Upper lobe of left lung (tissue), 6 donors: Measurements from ENCODE around the gene FYN. TPM values are rescaled to one million over a fixed set of nuclear protein-coding genes. Genes with fewer than 3 reads are reported as not detected.
A peak's percentile ranks its signal among the peaks of the same experiment; 100 is the strongest.

Source experiments
- ATAC-seq, 2 donors: fragments of 200-7000 bp; cut with Tn5 transposase; one replicate each; pipeline ENCODE4 v1.9.1; 2022; ENCODE audit warnings: mild to moderate bottlenecking in 2 of 2, moderate library complexity in 2 of 2; ENCODE audit not compliant: low FRiP score in 2 of 2
- DNase-seq, 2 donors: peaks; one replicate each; pipeline ENCODE4 v3.0.0-alpha.2; 2019 to 2020
- H3K27ac ChIP-seq, 4 donors: fragments of 200-600 bp; sonication (generic); one replicate each; pipeline ENCODE4 v1.5.1; 2016 to 2019
- H3K27me3 ChIP-seq, 4 donors: fragments of 200-600 bp; sonication (generic); one replicate each; pipeline ENCODE4 v1.5.1; 2017 to 2019
- H3K36me3 ChIP-seq, 4 donors: fragments of 200-600 bp; sonication (generic); one replicate each; pipeline ENCODE4 v1.5.1; 2016 to 2019
- H3K4me1 ChIP-seq, 4 donors: fragments of 200-600 bp; sonication (generic); one replicate each; pipeline ENCODE4 v1.5.1; 2018 to 2019
- H3K4me3 ChIP-seq, 4 donors: fragments of 200-600 bp; sonication (generic); one replicate each; pipeline ENCODE4 v1.5.1; 2017 to 2019; ENCODE audit warnings: mild to moderate bottlenecking in 2 of 4, moderate library complexity in 1 of 4
- H3K9me3 ChIP-seq, 4 donors: fragments of 200-600 bp; sonication (generic); one replicate each; pipeline ENCODE4 v1.5.1; 2018 to 2019
- EP300 ChIP-seq, 4 donors: sonication (generic); formaldehyde crosslinking; IDR thresholded peaks; one replicate each; pipeline ENCODE4 v1.5.1; 2017; ENCODE audit warnings: antibody characterized with exemption in 4 of 4, control low read depth in 2 of 4
- POLR2A ChIP-seq, 4 donors: fragments of 450-650 bp; IDR thresholded peaks; one replicate each; pipeline ENCODE4 v1.5.1; 2016 to 2017; ENCODE audit warnings: antibody characterized with exemption in 4 of 4, mild to moderate bottlenecking in 2 of 4
- POLR2AphosphoS5 ChIP-seq, 2 donors: sonication (generic); formaldehyde crosslinking; IDR thresholded peaks; one replicate each; pipeline ENCODE4 v1.5.1; 2017; ENCODE audit warnings: antibody characterized with exemption in 2 of 2
- WGBS, 2 donors: methylation state at CpG; one replicate each; pipeline ENCODE4 v1.1.5; 2017 to 2018; 5-methylcytosine and 5-hydroxymethylcytosine counted together
- total RNA-seq, 6 donors: library from RNA; depleted of rRNA in 4 of 6; stranded (reverse); fragments of >200 nt in 4 of 6; gene quantifications; one replicate each; pipeline versions ENCODE4 v1.1.0 to v1.2.1, GENCODE V29; 2016 to 2021
- TF ChIP-seq, protein P1 (sequence below), 6 experiments: fragments of 450-650 bp in 4 of 6; fragments of 200-600 bp in 2 of 6; sonication (generic) in 2 of 6; IDR thresholded peaks; one replicate each; pipeline ENCODE4 v1.5.1; 2016 to 2019; ENCODE audit warnings: antibody characterized with exemption in 6 of 6
- donor health status: DM: no; HTN: no; CAD: no; lungs with moderate emphysema.
- donor health status: DM: no; HTN: yes; CAD: no; lungs with severe emphysema.

FYN gene
- total RNA-seq, 6 donors from 2014 or later, result 69.1 to 181 (median 113) TPM

DNA sequence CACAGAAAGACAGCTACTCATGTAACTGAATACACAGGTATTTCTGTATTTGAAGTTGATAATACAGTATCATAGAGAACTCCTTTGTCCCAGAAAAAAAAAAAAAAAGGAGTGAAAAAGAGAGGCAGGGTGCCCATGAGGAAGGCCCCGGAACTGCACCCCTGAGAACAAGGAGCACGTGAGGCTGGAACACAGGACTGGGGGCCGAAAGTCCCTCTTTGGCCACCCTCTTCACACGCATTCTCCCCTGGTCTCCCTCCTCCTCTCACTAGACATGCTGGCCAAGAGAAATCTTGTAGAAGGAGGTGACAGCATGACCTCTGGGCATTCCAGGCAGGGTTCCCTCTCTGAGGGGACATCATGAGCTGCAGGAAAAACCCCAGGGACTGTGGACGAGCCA is 204.8 kb downstream of the FYN start:
- peak overlapping the region in 2 of 4 donors; percentile 3 to 57 for H3K27ac ChIP-seq
- WGBS, 2 donors, result 73 to 77% methylated on average over 5 of the region's 5 CpGs

DNA sequence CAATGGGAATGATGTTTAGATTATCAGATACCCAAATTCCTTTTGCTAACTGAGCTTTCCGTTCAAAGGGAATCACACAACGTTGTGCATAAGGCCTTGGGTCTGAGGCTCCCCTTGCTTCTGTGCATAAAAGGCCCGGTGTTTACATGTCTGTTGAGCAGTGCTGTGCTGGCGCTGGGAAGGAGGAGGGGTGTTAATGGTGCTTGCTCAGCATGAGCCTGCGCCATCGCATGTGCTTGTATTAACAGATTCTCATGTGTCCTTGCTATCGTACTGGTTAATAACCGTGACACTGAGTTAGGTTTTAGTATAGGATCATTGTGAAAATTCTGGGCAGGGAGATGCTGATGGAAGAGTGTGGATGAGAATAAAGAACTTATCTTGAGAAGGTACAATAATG is 205.3 kb downstream of the FYN start:
- Histone ChIP-seq H3K27ac (peak overlapping the region in 2 of 4 donors; percentile 3 to 57), H3K4me3 (no peak overlapping the region), H3K9me3 (no peaks in the 10 kb centered on the region), H3K36me3 (peaks cover 0 to 40% (median 5%) of the 10 kb centered on the region in 4 donors), H3K27me3 (no peaks in the 10 kb centered on the region), H3K4me1 (peaks cover 28 to 35% (median 33%) of the 10 kb centered on the region in 4 donors)
- DNase-seq (no peak), ATAC-seq (no peak)
- no peak for TF ChIP-seq POLR2AphosphoS5 (IDR thresholded peaks at IDR 0.05)
- TF ChIP-seq, protein P1, sequence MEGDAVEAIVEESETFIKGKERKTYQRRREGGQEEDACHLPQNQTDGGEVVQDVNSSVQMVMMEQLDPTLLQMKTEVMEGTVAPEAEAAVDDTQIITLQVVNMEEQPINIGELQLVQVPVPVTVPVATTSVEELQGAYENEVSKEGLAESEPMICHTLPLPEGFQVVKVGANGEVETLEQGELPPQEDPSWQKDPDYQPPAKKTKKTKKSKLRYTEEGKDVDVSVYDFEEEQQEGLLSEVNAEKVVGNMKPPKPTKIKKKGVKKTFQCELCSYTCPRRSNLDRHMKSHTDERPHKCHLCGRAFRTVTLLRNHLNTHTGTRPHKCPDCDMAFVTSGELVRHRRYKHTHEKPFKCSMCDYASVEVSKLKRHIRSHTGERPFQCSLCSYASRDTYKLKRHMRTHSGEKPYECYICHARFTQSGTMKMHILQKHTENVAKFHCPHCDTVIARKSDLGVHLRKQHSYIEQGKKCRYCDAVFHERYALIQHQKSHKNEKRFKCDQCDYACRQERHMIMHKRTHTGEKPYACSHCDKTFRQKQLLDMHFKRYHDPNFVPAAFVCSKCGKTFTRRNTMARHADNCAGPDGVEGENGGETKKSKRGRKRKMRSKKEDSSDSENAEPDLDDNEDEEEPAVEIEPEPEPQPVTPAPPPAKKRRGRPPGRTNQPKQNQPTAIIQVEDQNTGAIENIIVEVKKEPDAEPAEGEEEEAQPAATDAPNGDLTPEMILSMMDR (IDR thresholded peaks at IDR 0.05), result no peak
- no peak for TF ChIP-seq EP300 (IDR thresholded peaks at IDR 0.05)
- TF ChIP-seq POLR2A (IDR thresholded peaks at IDR 0.05), result no peak
- 74 to 75% methylated on average over 8 of the region's 8 CpGs for WGBS, 2 donors

More for the DNA sequence above, 204.8 kb downstream of the FYN start:
- Histone ChIP-seq H3K4me3 (no peak overlapping the region), H3K4me1 (peaks cover 24 to 30% (median 29%) of the 10 kb centered on the region in 4 donors), H3K36me3 (peaks cover 0 to 45% (median 7%) of the 10 kb centered on the region in 4 donors), H3K9me3 (no peaks in the 10 kb centered on the region), H3K27me3 (no peaks in the 10 kb centered on the region)
- TF ChIP-seq, protein P1 (IDR thresholded peaks at IDR 0.05), result peak in 2 of 6 experiments; percentile 15 to 49
- TF ChIP-seq POLR2A (IDR thresholded peaks at IDR 0.05) (no peak), EP300 (IDR thresholded peaks at IDR 0.05) (no peak), POLR2AphosphoS5 (IDR thresholded peaks at IDR 0.05) (peak in 1 of 2 donors; percentile 25)
- ATAC-seq, result no peak
- DNase-seq, result no peak

GRCh38 chr6:111666847-111667246 is 206.4 kb downstream of the FYN start:
- ATAC-seq (no peak), DNase-seq (no peak)
- peaks cover 33 to 43% (median 40%) of the 10 kb centered on the region in 4 donors for H3K4me1 ChIP-seq

GRCh38 chr6:111664565-111665030 is 208.7 kb downstream of the FYN start:
- WGBS, 2 donors, result 78 to 85% methylated on average over 7 of the region's 7 CpGs
- peak in 1 of 2 donors; percentile 27 for ATAC-seq
- DNase-seq, result no peak
- peaks cover 33 to 50% (median 44%) of the 10 kb centered on the region in 4 donors for H3K4me1 ChIP-seq
- TF ChIP-seq, protein P1 (IDR thresholded peaks at IDR 0.05), result no peak
- TF ChIP-seq POLR2AphosphoS5 (IDR thresholded peaks at IDR 0.05), result no peak
- no peaks in the 10 kb centered on the region for H3K27me3 ChIP-seq
- peaks cover 0 to 16% (median 0%) of the 10 kb centered on the region in 4 donors for H3K36me3 ChIP-seq
- H3K4me3 ChIP-seq, result no peak overlapping the region
- peak overlapping the region in 3 of 4 donors; percentile 36 to 74 (median 48) for H3K27ac ChIP-seq
- no peaks in the 10 kb centered on the region for H3K9me3 ChIP-seq

More at GRCh38 chr6:111666847-111667246, 206.4 kb downstream of the FYN start:
- TF ChIP-seq, protein P1 (IDR thresholded peaks at IDR 0.05), result no peak
- TF ChIP-seq POLR2AphosphoS5 (IDR thresholded peaks at IDR 0.05) (peak in 1 of 2 donors; percentile 62), EP300 (IDR thresholded peaks at IDR 0.05) (no peak), POLR2A (IDR thresholded peaks at IDR 0.05) (no peak)
- Histone ChIP-seq H3K36me3 (peaks cover 0 to 29% (median 0%) of the 10 kb centered on the region in 4 donors), H3K4me3 (no peak overlapping the region), H3K9me3 (no peaks in the 10 kb centered on the region), H3K27ac (peak overlapping the region; percentile 49 to 76 (median 58)), H3K27me3 (no peaks in the 10 kb centered on the region)
- 50 to 55% methylated on average over 2 of the region's 2 CpGs for WGBS, 2 donors
